Thyroid gland (tissue), 4 donors: ENCODE results near the gene BIK. TPM values are rescaled to one million over a fixed set of nuclear protein-coding genes. Genes with fewer than 3 reads are reported as not detected.

Experiments used
- DNase-seq, 2 donors: peaks; one replicate each; pipeline ENCODE4 v3.0.0-alpha.2; 2019
- H3K27ac ChIP-seq, 3 donors: fragments of 200-600 bp; sonication (generic); 1 replicate in 2 of 3; 2 replicates in 1 of 3; pipeline ENCODE4 v1.5.1; 2016 to 2019; ENCODE audit warnings: mild to moderate bottlenecking in 1 of 3, moderate library complexity in 1 of 3
- H3K27me3 ChIP-seq: fragments of 200-600 bp; sonication (generic); one replicate; pipeline ENCODE4 v1.5.1; 2019
- H3K36me3 ChIP-seq, 2 donors: fragments of 200-600 bp; sonication (generic); one replicate each; pipeline ENCODE4 v1.5.1; 2016 to 2019
- H3K4me1 ChIP-seq, 2 donors: fragments of 200-600 bp; sonication (generic); one replicate each; pipeline ENCODE4 v1.5.1; 2017 to 2019
- H3K4me3 ChIP-seq, 3 donors: fragments of 200-600 bp; sonication (generic); replicated peaks in 1 of 3; 1 replicate in 2 of 3; 2 replicates in 1 of 3; pipeline ENCODE4 v1.5.1; 2016; ENCODE audit warnings: mild to moderate bottlenecking in 1 of 3
- H3K9me3 ChIP-seq: fragments of 200-600 bp; sonication (generic); one replicate; pipeline ENCODE4 v1.5.1; 2017
- CTCF ChIP-seq, 6 experiments: fragments of 200-600 bp in 3 of 6; fragments of 450-650 bp in 3 of 6; sonication (generic) in 3 of 6; IDR thresholded peaks; one replicate each; pipeline ENCODE4 v1.5.1; 2016 to 2019; ENCODE audit warnings: antibody characterized with exemption in 6 of 6, mild to moderate bottlenecking in 2 of 6, inconsistent platforms in 1 of 6, moderate library complexity in 1 of 6
- POLR2A ChIP-seq, 2 donors: fragments of 450-650 bp; IDR thresholded peaks; one replicate each; pipeline ENCODE4 v1.6.1; 2017; ENCODE audit warnings: antibody characterized with exemption in 2 of 2, mild to moderate bottlenecking in 2 of 2, moderate library complexity in 1 of 2
- WGBS, 2 donors: methylation state at CpG; one replicate each; pipeline ENCODE4 v1.1.5; 2017; 5-methylcytosine and 5-hydroxymethylcytosine counted together
- intact Hi-C: fragments of 100-400 bp; cut with DNase I; formaldehyde crosslinking; loops from one replicate; pipeline ENCODE4 v1.15.1; 2023
- total RNA-seq, 4 donors: library from RNA; depleted of rRNA; stranded (reverse); fragments of >200 nt; gene quantifications; one replicate each; pipeline ENCODE4 v1.2.3, GENCODE V29; 2016

BIK gene
- total RNA-seq, 4 donors from 2014 or later: 4.1 to 12.1 (median 5.7) TPM

GRCh38 chr22:43167001-43167589, 56.5 kb downstream of the BIK start:
- no peaks in the 10 kb centered on the region for H3K9me3 ChIP-seq
- no peak for DNase-seq
- WGBS, 2 donors: 91 to 95% methylated on average over 19 of the region's 19 CpGs
- H3K36me3 ChIP-seq: peaks cover 12% of the 10 kb centered on the region in 2 donors
- TF ChIP-seq POLR2A (IDR thresholded peaks at IDR 0.05) (no peak), CTCF (IDR thresholded peaks at IDR 0.05) (no peak)
- H3K27ac ChIP-seq: no peak overlapping the region
- H3K4me3 ChIP-seq: no peak overlapping the region
- H3K27me3 ChIP-seq: no peaks in the 10 kb centered on the region
- H3K4me1 ChIP-seq: peaks cover 14 to 27% of the 10 kb centered on the region in 2 donors
- intact Hi-C loops: no loop called here

GRCh38 chr22:43168471-43169309, 58.1 kb downstream of the BIK start:
- 90 to 93% methylated on average over 18 to 21 of the region's 25 CpGs for WGBS, 2 donors
- TF ChIP-seq POLR2A (IDR thresholded peaks at IDR 0.05): no peak
- no peak for TF ChIP-seq CTCF (IDR thresholded peaks at IDR 0.05)
- H3K36me3 ChIP-seq: peaks cover 18% of the 10 kb centered on the region in 2 donors

GRCh38 chr22:43169310-43170130, 59.0 kb downstream of the BIK start:
- DNase-seq: no peak
- no peaks in the 10 kb centered on the region for H3K9me3 ChIP-seq
- intact Hi-C loops: no loop called here
- no peak overlapping the region for H3K27ac ChIP-seq
- peaks cover 26 to 27% of the 10 kb centered on the region in 2 donors for H3K36me3 ChIP-seq
- TF ChIP-seq CTCF (IDR thresholded peaks at IDR 0.05): no peak
- TF ChIP-seq POLR2A (IDR thresholded peaks at IDR 0.05): no peak
- no peaks in the 10 kb centered on the region for H3K27me3 ChIP-seq
- 65 to 86% methylated on average over 11 to 23 of the region's 23 CpGs for WGBS, 2 donors
- H3K4me1 ChIP-seq: peaks cover 8 to 10% of the 10 kb centered on the region in 2 donors
- H3K4me3 ChIP-seq: no peak overlapping the region

More at GRCh38 chr22:43168471-43169309, 58.1 kb downstream of the BIK start:
- H3K4me1 ChIP-seq: peaks cover 14 to 19% of the 10 kb centered on the region in 2 donors
- no peaks in the 10 kb centered on the region for H3K27me3 ChIP-seq
- H3K27ac ChIP-seq: no peak overlapping the region
- DNase-seq: no peak
- intact Hi-C loops: no loop called here
- no peaks in the 10 kb centered on the region for H3K9me3 ChIP-seq
- no peak overlapping the region for H3K4me3 ChIP-seq

GRCh38 chr22:43170131-43170480, 59.6 kb downstream of the BIK start:
- intact Hi-C loops: no loop called here
- no peak for DNase-seq
- Histone ChIP-seq H3K4me3 (no peak overlapping the region), H3K9me3 (no peaks in the 10 kb centered on the region), H3K4me1 (peaks cover 5% of the 10 kb centered on the region in 2 donors), H3K36me3 (peaks cover 26 to 27% of the 10 kb centered on the region in 2 donors), H3K27ac (no peak overlapping the region), H3K27me3 (no peaks in the 10 kb centered on the region)
- WGBS, 2 donors: 90 to 96% methylated on average over 5 to 6 of the region's 9 CpGs
- TF ChIP-seq POLR2A (IDR thresholded peaks at IDR 0.05) (no peak), CTCF (IDR thresholded peaks at IDR 0.05) (no peak)
